KOPT-K1 (cell line): ENCODE measurements around the gene RAD23B.

ENCODE experiments used
- H3K27ac ChIP-seq: fragments of 200-600 bp; sonication (generic); 2 replicates; pipeline ENCODE4 v1.5.1; 2016; ENCODE audit warnings: antibody characterized with exemption, mild to moderate bottlenecking, low read depth, low read length; ENCODE audit not compliant: poor library complexity, severe bottlenecking
- H3K36me3 ChIP-seq: fragments of 200-600 bp; sonication (generic); 2 replicates; pipeline ENCODE4 v1.5.1; 2017; ENCODE audit warnings: antibody characterized with exemption, mild to moderate bottlenecking, low read length, moderate library complexity; ENCODE audit not compliant: insufficient read depth
- H3K9me3 ChIP-seq: fragments of 200-600 bp; sonication (generic); 2 replicates; pipeline ENCODE4 v1.5.1; 2017; ENCODE audit warnings: antibody characterized with exemption, low read length, mild to moderate bottlenecking; ENCODE audit not compliant: insufficient read depth, poor library complexity, severe bottlenecking

RAD23B gene

DNA sequence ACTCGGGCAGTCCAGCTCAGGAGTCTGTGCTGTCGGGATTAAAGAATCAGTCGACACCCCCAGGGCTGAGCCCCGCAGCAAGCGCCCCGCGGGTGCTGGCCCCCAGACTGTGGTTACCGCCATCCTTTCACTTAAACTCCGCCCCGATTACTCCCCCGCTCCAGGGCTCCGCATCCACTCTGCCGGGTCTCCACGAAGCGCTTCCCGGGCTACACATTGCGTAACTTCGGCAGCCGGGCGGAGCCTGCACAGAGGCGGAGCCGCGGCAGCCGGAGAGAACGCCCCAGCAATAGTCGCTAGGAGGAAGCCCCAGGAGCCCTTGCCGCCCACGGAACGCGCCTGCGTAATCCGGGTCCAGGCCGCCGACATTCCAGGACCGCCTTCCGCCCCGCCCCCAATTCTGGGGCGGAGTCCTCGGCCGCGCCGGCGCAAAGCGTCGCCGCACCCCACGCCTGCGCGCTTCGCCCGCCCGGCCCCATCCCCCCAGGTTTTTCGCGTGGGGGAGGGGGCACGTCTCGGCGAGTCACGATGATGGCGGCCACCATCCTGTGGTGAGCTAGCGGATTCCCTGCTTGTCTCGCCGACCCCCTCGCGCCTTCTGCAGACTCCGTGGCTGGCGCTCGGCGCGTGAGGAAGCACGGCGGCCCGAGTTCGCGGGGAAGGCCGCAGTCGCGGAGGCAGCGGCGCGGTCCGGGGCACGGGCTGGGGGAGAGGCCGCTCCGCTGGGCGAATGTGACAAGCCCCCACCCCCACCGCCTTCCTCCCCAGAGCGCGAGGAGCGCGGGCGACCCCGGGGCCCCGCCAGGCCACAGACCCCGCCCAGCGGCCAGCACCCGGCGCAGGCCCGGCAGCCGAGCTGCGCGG is at the start of gene RAD23B:
Gene RAD23B, plus strand, starts transcription at position 521 of the 864 bp plus-strand sequence. CDS start 351 bp downstream, outside the sequence.
- Histone ChIP-seq H3K36me3 (no peaks in the 10 kb centered on the region), H3K9me3 (no peaks in the 10 kb centered on the region), H3K27ac (peak within 1 kb of the TSS; percentile 90)

DNA sequence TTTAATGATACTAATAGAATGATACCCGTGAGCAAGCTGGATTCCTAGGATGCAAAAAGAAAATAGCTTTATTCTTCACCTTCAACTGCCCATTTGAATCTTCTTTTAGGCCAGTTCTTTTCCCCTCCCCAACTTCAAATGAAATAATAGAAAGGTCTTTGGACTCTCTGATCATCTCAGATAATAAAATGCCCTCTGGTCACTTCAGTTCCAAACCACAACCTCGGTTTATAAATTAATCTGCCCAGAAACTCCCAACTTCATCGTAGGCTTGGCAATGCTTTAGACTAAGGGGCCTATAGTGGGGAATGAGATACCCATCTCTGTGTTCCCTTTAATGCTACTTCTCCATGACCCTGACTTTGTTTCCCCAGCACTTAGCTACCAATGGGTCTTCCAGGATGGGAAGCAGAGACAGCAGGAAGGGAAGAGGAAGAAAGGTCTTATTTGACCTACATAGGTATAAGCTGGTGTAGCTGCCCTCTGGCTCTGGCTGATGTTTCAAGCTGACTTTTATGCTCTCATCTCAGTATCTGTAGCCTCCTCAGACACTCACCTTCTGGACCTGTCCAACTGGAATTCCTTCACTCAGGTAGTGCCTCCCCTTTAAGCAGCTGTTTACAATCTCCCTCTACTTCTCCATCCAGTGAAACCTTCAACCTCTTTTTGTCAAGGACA is 47.2 kb upstream of the RAD23B start:
- Histone ChIP-seq H3K27ac (no peak overlapping the region), H3K36me3 (no peaks in the 10 kb centered on the region), H3K9me3 (no peaks in the 10 kb centered on the region)

DNA sequence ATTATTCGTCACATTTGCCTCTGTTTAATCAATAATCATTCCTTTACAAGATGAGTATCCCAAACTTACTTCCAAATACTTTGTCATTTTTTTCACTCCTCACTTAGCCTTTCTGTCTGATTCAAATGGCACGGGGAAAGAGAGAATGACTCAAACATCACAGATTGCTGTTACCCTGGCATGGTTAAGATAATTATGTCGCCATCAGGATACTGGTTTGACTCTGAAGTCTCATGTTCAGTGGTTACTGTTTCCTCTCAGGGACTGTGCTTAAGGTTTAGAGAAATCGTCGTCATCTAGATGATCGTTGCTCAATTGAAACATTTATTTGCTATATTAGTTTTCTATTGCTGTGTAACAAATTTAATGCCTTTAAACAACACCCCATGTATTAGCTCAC is 45.2 kb upstream of the RAD23B start:
- no peaks in the 10 kb centered on the region for H3K36me3 ChIP-seq
- no peaks in the 10 kb centered on the region for H3K9me3 ChIP-seq
- H3K27ac ChIP-seq = no peak overlapping the region

DNA sequence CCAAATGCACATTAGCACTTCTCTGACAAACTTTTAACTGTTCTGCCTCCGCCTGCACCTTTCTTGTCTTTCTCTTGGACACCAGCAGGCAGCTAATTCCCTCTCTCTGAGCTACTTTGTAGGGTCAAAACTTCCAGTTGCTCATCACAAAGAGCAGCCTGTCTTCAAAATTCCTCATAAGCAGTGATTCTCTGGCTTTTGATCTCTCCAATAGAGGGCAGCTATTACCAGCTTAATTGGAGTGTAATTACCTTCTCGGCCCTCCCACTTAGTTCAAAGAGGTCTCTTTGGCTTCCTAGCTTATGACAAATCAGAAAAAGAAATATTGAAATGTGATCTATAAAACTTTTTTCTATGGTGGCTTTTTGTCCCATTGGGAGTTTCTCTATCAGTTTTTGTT is 43.6 kb upstream of the RAD23B start:
- Histone ChIP-seq H3K9me3 (no peaks in the 10 kb centered on the region), H3K27ac (no peak overlapping the region)

DNA sequence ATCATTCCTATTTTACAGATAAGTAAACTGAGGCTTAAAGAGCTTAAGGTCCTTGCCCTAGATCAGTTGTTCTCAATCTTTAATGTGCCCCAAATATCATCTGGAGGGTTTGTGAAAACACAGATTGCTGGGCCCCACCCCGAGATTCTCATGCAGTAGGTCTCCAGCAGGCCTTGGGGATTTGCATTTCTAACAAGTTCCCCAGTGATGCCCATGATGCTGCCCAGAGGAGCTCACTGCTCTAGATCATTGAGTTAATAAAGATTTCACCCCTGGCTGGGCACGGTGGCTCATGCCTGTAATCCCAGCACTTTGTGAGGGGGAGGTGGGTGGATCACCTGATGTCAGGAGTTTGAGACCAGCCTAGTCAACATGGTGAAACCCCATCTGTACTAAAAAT is 42.8 kb upstream of the RAD23B start:
- no peaks in the 10 kb centered on the region for H3K9me3 ChIP-seq
- no peaks in the 10 kb centered on the region for H3K36me3 ChIP-seq
- no peak overlapping the region for H3K27ac ChIP-seq

More for the DNA sequence above, 43.6 kb upstream of the RAD23B start:
- H3K36me3 ChIP-seq = no peaks in the 10 kb centered on the region

DNA sequence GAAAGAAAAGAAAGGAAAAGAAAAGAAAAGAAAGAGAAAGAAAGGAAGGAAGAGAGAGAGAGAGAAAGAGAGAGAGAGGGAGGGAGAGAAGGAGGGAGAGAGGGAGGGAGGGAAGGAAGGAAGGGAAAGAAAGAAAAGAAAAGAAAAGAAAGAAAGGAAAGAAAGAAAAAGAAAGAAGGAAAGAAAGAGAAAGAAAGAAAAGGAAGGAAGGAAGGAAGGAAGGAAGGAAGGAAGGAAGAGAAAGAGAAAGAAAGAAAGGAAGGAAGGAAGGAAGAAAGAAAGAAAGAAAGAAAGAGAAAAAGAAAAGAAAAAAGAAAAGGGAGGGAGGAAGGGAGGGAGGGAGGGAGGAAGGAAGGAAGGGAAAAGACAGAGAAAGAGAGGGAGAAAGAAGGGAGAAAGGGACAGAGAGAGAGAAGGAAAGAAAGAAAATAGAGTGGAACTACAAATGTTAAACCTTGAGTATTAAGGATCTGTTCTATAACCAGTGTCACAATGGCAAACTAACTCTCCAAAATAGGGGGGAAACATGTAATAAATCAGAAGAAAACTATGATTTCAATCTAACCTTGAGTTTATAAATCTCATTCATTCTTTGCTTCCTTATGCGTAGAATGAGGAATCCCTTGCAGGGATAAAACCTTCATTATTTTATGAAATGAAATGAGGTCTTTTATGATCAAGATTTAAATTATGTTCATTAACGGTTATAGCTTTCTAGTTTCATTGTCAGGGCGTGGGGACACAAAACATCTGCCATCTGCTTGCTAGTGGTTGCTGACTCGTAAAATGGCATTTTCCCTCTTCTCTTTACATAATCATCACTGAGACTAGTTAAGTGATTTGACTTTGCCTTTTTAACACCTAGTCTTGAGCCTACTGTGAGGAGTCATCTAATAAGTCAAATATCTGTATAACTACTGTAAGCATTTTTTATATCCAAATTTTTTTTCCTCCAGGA is 40.7 kb upstream of the RAD23B start:
- Histone ChIP-seq H3K36me3 (no peaks in the 10 kb centered on the region), H3K9me3 (no peaks in the 10 kb centered on the region), H3K27ac (no peak overlapping the region)

DNA sequence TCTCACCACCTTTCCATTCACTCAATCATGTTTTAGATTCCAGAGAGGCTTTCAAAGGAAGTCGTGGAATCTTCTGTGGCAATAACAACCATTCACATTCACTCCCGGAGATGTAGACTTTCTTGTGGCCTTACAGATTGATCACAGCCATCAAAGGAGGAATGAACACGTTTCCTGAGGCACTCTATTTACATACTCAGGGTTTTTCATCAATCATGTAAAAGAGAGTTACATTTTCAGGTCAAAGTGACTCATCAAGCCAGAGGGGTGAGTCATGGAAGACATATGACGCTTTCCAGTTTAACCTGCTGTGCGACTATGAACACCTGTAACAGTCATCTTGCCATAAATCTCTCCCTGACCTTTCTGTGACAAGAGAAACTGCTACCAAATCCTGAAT is 39.3 kb upstream of the RAD23B start:
- H3K27ac ChIP-seq = no peak overlapping the region
- H3K9me3 ChIP-seq = no peaks in the 10 kb centered on the region
- no peaks in the 10 kb centered on the region for H3K36me3 ChIP-seq

DNA sequence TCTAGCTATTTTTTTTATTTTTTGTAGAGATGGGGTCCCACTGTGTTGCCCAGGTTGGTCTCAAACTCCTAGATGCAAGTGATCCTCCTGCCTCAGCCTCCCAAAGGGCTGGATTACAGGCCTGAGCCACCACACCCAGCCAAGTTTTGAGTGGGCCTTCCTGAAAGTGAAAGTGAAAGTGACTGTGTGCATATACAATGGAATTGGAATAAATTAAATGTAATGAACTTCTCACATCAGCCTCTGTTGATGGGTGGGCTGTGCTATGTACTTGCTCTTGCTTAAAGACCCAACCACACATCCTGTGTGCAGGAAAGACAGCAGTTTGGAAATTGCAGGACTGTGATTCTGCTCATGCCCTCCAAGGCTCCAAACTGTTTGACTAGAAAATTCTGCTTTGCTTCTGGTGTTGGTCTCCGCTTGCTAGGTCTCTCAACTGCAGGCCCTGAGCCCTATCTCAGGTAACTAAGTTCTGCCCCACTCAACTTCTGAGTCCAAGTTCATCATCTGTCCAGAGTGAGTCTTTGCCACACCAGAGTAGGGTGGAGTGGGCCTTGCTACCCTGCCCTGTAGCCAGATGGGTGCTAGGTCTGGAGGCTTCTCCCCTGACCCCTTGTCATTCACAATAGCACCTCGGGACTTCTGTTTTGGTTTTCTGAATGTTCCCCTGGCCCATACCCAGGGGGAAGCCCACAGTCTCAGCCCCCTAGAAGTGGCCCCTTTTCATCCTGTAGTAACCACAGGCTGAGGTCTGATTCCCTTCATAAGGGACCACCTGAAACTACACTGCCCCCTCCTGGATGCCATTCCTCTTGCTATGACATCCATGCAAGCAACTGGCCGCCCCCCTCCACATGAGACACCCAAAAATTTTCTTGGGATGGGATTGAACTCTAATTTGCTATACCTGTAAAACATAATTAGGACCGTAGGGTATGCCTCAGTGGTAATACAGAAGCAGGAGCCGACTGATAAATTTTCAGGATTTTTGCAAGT is 36.5 kb upstream of the RAD23B start:
- Histone ChIP-seq H3K9me3 (no peaks in the 10 kb centered on the region), H3K36me3 (no peaks in the 10 kb centered on the region), H3K27ac (no peak overlapping the region)

DNA sequence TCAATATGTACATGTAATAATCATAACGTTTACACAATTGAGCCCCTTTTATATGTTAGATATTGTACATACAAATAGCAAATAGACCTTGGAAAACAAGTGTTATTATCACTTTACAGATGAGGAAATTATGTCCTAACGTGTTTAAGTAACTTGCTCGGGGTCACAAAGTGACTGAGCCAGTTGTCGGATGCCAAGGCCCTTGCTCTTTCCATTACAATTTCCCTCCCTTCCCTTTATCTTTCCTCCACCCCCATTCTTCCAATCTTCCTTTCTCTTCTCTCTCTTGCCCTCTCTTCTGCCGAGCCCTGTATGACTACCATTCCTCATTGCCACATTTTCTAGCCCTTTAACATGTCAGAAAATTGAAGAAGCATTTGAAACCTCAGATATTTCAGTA is 34.4 kb upstream of the RAD23B start:
- no peaks in the 10 kb centered on the region for H3K36me3 ChIP-seq
- no peak overlapping the region for H3K27ac ChIP-seq

DNA sequence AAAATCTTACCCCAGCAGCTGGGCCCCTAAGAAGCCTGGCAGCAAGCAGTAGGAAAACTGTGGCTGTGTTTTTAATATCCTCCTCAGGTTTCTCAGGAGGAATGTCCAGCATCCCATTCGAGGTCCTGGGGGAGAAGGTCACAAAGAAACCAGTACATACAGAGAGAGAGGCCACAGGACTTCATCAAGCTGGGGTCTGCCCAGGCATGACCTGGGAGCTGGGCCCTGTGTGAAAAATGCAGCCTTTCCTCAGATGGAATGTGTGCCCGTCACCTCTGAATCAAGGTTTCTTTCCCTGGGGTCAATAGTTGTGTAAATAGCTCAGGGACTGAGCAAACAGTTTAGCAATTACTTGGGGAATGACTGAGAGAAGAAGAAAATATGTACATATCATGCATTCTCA is 33.9 kb upstream of the RAD23B start:
- Histone ChIP-seq H3K36me3 (no peaks in the 10 kb centered on the region), H3K27ac (no peak overlapping the region), H3K9me3 (no peaks in the 10 kb centered on the region)

More for the DNA sequence above, 34.4 kb upstream of the RAD23B start:
- no peaks in the 10 kb centered on the region for H3K9me3 ChIP-seq

DNA sequence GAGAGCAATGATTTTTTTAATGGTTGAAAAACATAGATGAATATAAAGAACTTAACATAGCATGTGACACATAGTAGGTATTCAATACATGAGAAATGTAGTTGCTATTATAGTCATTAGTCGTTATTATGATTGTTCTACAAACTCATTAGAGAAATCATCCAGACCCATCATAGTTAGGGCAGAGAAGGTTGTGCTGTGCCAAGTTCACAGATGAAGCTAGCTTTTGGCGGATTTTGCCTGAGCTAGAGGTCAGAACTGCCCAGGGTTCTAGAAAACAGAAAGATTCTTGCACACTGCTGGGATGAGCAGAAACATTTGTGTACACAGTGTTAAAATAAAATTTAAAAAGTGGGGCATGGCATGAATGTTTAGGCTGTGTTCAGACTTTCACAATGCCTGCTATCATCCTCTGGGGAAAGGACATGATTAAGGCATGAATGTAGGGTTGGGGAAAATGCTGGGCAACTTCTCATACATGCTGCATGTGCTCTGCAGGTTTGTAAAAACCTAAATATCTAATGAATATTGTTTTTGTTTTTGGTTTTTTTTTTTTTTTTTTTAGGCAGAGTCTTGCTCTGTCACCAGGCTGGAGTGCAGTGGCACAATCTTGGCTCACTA is 33.3 kb upstream of the RAD23B start:
- Histone ChIP-seq H3K36me3 (no peaks in the 10 kb centered on the region), H3K9me3 (no peaks in the 10 kb centered on the region), H3K27ac (no peak overlapping the region)

DNA sequence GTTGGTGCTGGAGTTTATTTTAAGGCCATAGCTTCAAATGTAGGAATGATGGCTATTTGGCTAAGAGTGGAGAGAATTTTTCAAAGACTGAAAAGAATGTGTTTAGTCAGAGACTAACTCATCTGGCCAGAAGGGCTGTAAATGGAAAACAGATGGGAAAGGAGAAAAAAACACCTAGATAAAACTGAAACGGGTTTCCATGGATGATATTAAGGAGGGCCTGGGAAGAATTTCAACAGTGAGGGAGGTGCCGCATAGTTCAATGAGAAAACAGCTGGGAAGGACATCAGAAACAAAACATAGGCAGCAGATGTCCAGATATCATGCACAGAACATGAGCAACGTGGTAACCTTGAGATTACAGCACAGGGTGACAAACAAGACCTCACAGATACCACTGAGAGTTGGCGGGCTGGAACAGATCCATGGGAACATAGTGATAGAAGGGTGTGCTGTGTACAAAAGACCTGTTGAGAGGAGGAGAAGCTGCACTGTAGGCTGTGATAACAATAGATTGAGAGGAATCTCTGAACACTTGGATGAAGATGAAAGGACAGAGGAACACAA is 31.2 kb upstream of the RAD23B start:
- Histone ChIP-seq H3K27ac (no peak overlapping the region), H3K9me3 (no peaks in the 10 kb centered on the region), H3K36me3 (no peaks in the 10 kb centered on the region)

DNA sequence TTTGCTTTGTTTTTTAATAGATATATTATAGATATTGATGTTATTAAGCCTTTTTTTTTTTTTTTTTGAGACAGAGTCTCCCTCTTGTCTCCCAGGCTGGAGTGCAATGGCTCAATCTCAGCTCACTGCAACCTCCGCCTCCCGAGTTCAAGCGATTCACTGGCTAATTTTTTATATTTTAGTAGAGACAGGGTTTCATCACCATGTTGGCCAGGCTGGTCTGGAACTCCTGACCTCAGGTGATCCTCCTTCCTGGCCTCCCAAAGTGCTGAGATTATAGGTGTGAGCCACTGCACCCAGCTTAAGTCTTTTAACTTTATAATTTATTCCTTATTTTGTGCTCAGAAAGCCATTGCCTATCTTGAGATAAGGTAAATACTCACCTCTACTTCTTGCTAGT is 24.2 kb upstream of the RAD23B start:
- Histone ChIP-seq H3K36me3 (no peaks in the 10 kb centered on the region), H3K9me3 (no peaks in the 10 kb centered on the region), H3K27ac (no peak overlapping the region)
